Ovary (tissue), 9 donors: ENCODE results near the gene IL10RA. TPM values are rescaled to one million over a fixed set of nuclear protein-coding genes. Genes with fewer than 3 reads are reported as not detected.
"Not testable (repeated sequence)": the region's sequence is repeated elsewhere in the genome, so short reads cannot be mapped to it uniquely, and the experiment has no call there.

Experiments used
- DNase-seq, 5 donors: peaks; one replicate each; pipeline ENCODE4 v3.0.0-alpha.2; 2019 to 2020
- H3K27ac ChIP-seq, 2 donors: fragments of 200-600 bp; one replicate each; pipeline versions ENCODE4 v1.5.1 to v1.8.0; 2019 to 2022
- H3K27me3 ChIP-seq: fragments of 200-600 bp; one replicate; pipeline ENCODE4 v1.8.0; 2022
- H3K36me3 ChIP-seq: fragments of 200-600 bp; sonication (generic); one replicate; pipeline ENCODE4 v1.5.1; 2019
- H3K4me1 ChIP-seq: one replicate; pipeline ENCODE4 v1.8.1; 2013; ENCODE audit warnings: mild to moderate bottlenecking, moderate library complexity; ENCODE audit not compliant: insufficient read depth
- H3K4me3 ChIP-seq: fragments of 200-600 bp; sonication (generic); one replicate; pipeline ENCODE4 v1.5.1; 2017
- H3K9me3 ChIP-seq, 2 donors: fragments of 200-600 bp in 1 of 2; sonication (generic) in 1 of 2; one replicate each; pipeline versions ENCODE4 v1.5.1 to v1.8.1; 2013 to 2019; ENCODE audit warnings: mild to moderate bottlenecking in 1 of 2, moderate library complexity in 1 of 2
- CTCF ChIP-seq, 3 donors: fragments of 450-650 bp in 2 of 3; fragments of 200-600 bp in 1 of 3; IDR thresholded peaks; one replicate each; pipeline versions ENCODE4 v1.5.1 to v1.8.0; 2016 to 2022; ENCODE audit warnings: antibody characterized with exemption in 3 of 3, mild to moderate bottlenecking in 1 of 3
- EP300 ChIP-seq: sonication (generic); formaldehyde crosslinking; IDR thresholded peaks from one replicate; pipeline ENCODE4 v1.6.1; 2017; ENCODE audit warnings: antibody characterized with exemption
- POLR2A ChIP-seq: fragments of 450-650 bp; IDR thresholded peaks from one replicate; pipeline ENCODE4 v1.6.1; 2017; ENCODE audit warnings: antibody characterized with exemption, mild to moderate bottlenecking, moderate library complexity
- WGBS, 3 donors: extraction: QIAGEN DNeasy Blood & Tissue Kit in 1 of 3; methylation state at CpG; one replicate each; pipeline versions ENCODE4 v1.1.5 to v1.1.7; 2013 to 2017; 5-methylcytosine and 5-hydroxymethylcytosine counted together
- intact Hi-C, 4 donors: fragments of 100-400 bp; cut with DNase I; formaldehyde crosslinking; loops; one replicate each; pipeline versions ENCODE4 v1.11.0 to v1.15.1; 2022 to 2023
- polyA plus RNA-seq, 2 donors: library from polyadenylated mRNA; stranded (reverse); fragments of 200-250 nt in 1 of 2; fragments of 350-450 nt in 1 of 2; fragmentation: Illumina TruSeq in 1 of 2; extraction: RNeasy Lipid Tissue Mini Kit (QIAGEN cat#74804) in 1 of 2; gene quantifications; one replicate each; pipeline ENCODE4 v1.2.3, GENCODE V29; 2013 to 2014
- total RNA-seq, 7 donors: library from RNA; depleted of rRNA in 2 of 7; stranded (reverse); fragments of >200 nt in 2 of 7; fragmentation: NEBNext Ultra II Directional in 3 of 7; extraction: Animal tissue kit (Norgen Biotek cat#: 25700) in 3 of 7; gene quantifications; one replicate each; pipeline versions ENCODE4 v1.1.0 to v1.2.4, GENCODE V29; 2016 to 2023
- donor health status: DM: no; HTN: no; CAD: no; lungs with moderate emphysema.
- donor health status: DM: no; HTN: no; CAD: no.
- donor health status: Bipolar disorder and iron deficiency.
- donor health status: DM: yes; HTN: yes; CAD: no.
- donor health status: DM: no; HTN: no; CAD: no.
- donor health status: DM: yes; HTN: yes; CAD: no.

The IL10RA gene
- total and polyA plus RNA-seq, 9 donors = 2.0 to 14.1 (median 6.7) TPM

- Histone ChIP-seq H3K9me3 (no peaks in the 10 kb centered on the region), H3K4me1 (peaks cover 3% of the 10 kb centered on the region), H3K27ac (no peak overlapping the region), H3K27me3 (no peaks in the 10 kb centered on the region), H3K4me3 (no peak overlapping the region), H3K36me3 (no peaks in the 10 kb centered on the region)
- no peak for DNase-seq
- WGBS, 3 donors = 80 to 86% (median 81%) methylated on average over 5 of the region's 5 CpGs
- TF ChIP-seq CTCF (IDR thresholded peaks at IDR 0.05) = no peak
- no peak for TF ChIP-seq POLR2A
- no peak for TF ChIP-seq EP300
- intact Hi-C loops = no loop called here
Measured at GRCh38 chr11:118007040-118007439, 20.8 kb downstream of the IL10RA start.

- H3K4me1 ChIP-seq, H3K27ac ChIP-seq, H3K4me3 ChIP-seq, intact Hi-C loops, DNase-seq, H3K36me3 ChIP-seq, H3K9me3 ChIP-seq, H3K27me3 ChIP-seq: not testable (repeated sequence)
- 61 to 77% (median 77%) methylated on average over 11 of the region's 11 CpGs for WGBS, 3 donors
Measured at GRCh38 chr11:118007563-118008270, 21.5 kb downstream of the IL10RA start.

- WGBS, 3 donors = 80 to 83% (median 82%) methylated on average over 4 of the region's 4 CpGs
- H3K27me3 ChIP-seq = no peaks in the 10 kb centered on the region
- no peak overlapping the region for H3K27ac ChIP-seq
- intact Hi-C loops = no loop called here
- no peak overlapping the region for H3K4me3 ChIP-seq
- no peaks in the 10 kb centered on the region for H3K36me3 ChIP-seq
- H3K9me3 ChIP-seq = no peaks in the 10 kb centered on the region
- H3K4me1 ChIP-seq = no peaks in the 10 kb centered on the region
- TF ChIP-seq EP300 (no peak), CTCF (IDR thresholded peaks at IDR 0.05) (no peak), POLR2A (no peak)
- DNase-seq = no peak
Measured at GRCh38 chr11:118008271-118008911, 22.2 kb downstream of the IL10RA start.

GRCh38 chr11:118009864-118010737 lies 23.9 kb downstream of the IL10RA start:
- intact Hi-C loops = no loop called here
- 77 to 83% (median 82%) methylated on average over 9 of the region's 9 CpGs for WGBS, 3 donors
- Histone ChIP-seq H3K4me3 (no peak overlapping the region), H3K4me1 (no peaks in the 10 kb centered on the region), H3K27me3 (no peaks in the 10 kb centered on the region), H3K27ac (no peak overlapping the region), H3K9me3 (no peaks in the 10 kb centered on the region), H3K36me3 (no peaks in the 10 kb centered on the region)
- TF ChIP-seq EP300 (no peak), POLR2A (no peak), CTCF (IDR thresholded peaks at IDR 0.05) (no peak)
- DNase-seq = no peak
